K562 treated with DMSO at 1 percent for 48 hours (cell line): Measurements from ENCODE around the gene ZNF506. TPM values are rescaled to one million over a fixed set of nuclear protein-coding genes. Genes with fewer than 3 reads are reported as not detected.

Source experiments
- total RNA-seq: library from RNA; unstranded; fragments of 300-600 nt; gene quantifications from 2 replicates; pipeline ENCODE4 v1.2.3, GENCODE V29; 2022; ENCODE audit warnings: low replicate concordance; ENCODE audit errors: extremely low read depth

The ZNF506 gene
- total RNA-seq = not detected in 2 replicates

GRCh38 chr19:19821366-19821951 lies at the start of gene ZNF506:
Gene ZNF506, minus strand, starts transcription at chr19:19821750. Its CDS starts 147 bp downstream, at chr19:19821603.

GRCh38 chr19:19865750-19866610 lies 44.4 kb upstream of the ZNF506 start, which contains the start of gene ZNF253:
Gene ZNF253, plus strand, starts transcription at chr19:19865882. Its CDS starts 115 bp downstream, at chr19:19865997.

Other genes starting within 250 kb of the ZNF506 start
- not detected in 2 replicates for gene PBX4, start 203.1 kb downstream of the ZNF506 start, total RNA-seq
- not detected in 2 replicates for gene LPAR2, start 193.5 kb downstream of the ZNF506 start, total RNA-seq
- gene GMIP, start 178.1 kb downstream of the ZNF506 start, total RNA-seq = not detected in 2 replicates
- gene ATP13A1, start 158.1 kb downstream of the ZNF506 start, total RNA-seq = 205 TPM in 1 of 2 replicates, not detected in the other
- gene ZNF101, start 152.9 kb downstream of the ZNF506 start, total RNA-seq = not detected in 2 replicates
- gene ZNF14, start 88.6 kb downstream of the ZNF506 start, total RNA-seq = not detected in 2 replicates
- not detected in 2 replicates for gene ZNF253, start 44.1 kb upstream of the ZNF506 start, total RNA-seq
- gene ZNF93, start 79.2 kb upstream of the ZNF506 start, total RNA-seq = not detected in 2 replicates
- not detected in 2 replicates for gene ZNF682, start 217.8 kb upstream of the ZNF506 start, total RNA-seq